Loucy (cell line): ENCODE measurements around the gene DCAF7.

Experiments
- EZH2phosphoT487 ChIP-seq: fragments of 200-600 bp; IDR thresholded peaks from 2 replicates; pipeline ENCODE4 v1.6.1; 2018; ENCODE audit warnings: antibody characterized with exemption, mild to moderate bottlenecking, moderate library complexity, borderline replicate concordance
- TF ChIP-seq, protein P1 (sequence below): fragments of 200-600 bp; sonication (generic); conservative IDR thresholded peaks from 2 replicates; pipeline ENCODE4 v1.5.1; 2014; ENCODE audit warnings: mild to moderate bottlenecking, antibody characterized with exemption, low read length

- TF ChIP-seq EZH2phosphoT487 = no peak
- TF ChIP-seq, protein P1, sequence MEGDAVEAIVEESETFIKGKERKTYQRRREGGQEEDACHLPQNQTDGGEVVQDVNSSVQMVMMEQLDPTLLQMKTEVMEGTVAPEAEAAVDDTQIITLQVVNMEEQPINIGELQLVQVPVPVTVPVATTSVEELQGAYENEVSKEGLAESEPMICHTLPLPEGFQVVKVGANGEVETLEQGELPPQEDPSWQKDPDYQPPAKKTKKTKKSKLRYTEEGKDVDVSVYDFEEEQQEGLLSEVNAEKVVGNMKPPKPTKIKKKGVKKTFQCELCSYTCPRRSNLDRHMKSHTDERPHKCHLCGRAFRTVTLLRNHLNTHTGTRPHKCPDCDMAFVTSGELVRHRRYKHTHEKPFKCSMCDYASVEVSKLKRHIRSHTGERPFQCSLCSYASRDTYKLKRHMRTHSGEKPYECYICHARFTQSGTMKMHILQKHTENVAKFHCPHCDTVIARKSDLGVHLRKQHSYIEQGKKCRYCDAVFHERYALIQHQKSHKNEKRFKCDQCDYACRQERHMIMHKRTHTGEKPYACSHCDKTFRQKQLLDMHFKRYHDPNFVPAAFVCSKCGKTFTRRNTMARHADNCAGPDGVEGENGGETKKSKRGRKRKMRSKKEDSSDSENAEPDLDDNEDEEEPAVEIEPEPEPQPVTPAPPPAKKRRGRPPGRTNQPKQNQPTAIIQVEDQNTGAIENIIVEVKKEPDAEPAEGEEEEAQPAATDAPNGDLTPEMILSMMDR = no peak
These were observed 23.4 kb upstream of the DCAF7 start for GRCh38 chr17:63526861-63527260.
